Superior temporal gyrus (tissue), 1 donor: Measurements from ENCODE around the gene MALSU1.

Experiments used
- DNase-seq: peaks from one replicate; pipeline ENCODE4 v3.0.0-alpha.2; 2016; ENCODE audit errors: extremely low spot score

MALSU1 gene

DNA sequence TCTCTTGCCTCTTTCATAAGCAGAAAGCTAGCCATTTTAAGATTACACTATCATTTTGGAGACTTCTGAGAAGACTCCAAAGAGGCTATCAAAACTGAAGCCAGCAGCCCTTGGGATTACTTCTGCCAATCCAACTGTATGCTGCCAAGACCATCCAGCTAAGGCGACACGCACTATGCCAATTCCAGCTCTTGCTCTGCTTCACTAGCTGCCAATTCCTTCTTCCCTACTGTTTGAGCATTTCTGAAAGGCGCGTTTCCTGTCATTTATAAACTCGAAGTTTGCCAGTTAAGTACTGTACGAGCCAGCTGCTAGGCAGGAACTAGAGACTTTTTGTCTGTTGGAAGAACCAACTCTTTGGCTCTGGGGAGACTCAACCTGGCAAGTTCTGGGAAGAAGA is 36.5 kb downstream of the MALSU1 start:
- DNase-seq: no peak

DNA sequence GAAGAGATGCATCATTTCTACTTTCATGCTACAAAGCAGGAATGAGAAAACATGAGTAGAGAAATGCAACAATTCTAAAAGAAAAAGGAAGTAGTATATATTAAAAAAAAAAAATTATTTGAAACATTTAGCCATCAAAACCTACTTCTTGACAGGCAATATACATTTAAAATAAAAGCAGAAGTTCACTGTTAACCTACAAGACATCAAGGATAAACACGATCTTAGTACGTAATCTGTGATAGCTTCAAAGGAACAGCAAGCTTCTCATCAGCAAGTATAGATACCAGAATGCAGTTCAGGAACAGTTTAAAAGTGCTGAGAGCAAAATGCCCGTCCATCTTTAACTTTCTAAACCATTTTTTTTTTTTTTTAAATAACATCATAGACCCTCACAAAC is 36.9 kb downstream of the MALSU1 start:
- DNase-seq: no peak

DNA sequence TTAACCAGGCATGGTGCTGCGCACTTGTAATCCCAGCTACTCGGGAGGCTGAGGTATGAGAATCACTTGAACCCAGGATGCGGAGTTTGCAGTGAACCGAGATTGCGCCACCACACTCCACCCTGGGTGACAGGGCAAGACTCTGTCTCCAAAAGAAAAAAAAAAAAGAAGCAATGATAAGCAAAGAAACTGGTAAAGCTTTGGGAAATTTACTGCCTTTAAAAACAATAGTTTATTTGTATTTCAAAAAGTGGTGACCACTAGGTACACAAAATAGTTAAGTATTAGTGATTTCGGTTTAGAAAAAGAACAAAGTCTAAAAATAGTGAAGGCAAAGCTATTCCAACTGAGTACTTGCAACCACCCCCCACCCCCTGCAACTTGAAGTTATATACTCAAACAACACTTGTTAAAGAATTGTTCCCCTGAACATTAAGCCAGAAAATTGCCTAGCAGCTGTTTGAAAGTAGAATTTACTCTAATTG is 37.7 kb downstream of the MALSU1 start:
- DNase-seq: no peak

DNA sequence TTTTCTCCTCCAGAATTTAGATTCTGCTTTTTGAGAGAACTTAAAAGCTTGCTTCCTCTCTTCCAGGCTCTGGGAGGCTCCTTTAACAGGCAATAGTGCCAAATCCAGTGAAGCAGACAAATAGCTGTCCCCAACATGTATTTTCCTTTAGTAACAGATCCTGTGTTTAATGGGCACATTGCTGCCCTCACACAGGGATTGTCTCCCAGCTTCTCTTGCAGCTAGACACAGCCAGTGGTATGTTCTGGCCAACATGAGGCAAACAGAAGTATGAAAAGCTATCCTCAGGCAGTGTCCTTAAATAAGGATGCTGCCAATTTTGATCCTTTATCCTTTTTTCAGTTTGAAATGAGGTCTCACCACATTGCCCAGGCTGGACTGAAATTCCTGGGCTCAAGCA is 38.2 kb downstream of the MALSU1 start:
- no peak for DNase-seq

DNA sequence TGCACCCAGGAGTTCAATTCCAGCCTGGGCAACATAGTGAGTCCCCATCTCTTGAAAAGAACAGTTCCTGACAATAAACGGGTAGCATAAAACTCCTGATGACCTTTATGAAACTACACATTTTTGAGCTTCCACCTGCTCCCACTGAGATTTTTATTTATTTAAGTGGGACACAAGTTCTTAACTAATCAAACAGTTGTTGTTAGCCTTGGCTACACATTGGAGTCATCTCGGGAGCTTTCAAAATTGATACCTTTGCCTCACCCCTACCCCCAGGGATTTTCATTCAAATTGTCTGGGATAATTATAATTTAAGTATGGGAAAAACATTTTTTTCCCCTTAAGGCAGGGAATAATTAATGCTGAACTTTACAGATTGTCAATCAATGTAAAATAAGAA is 39.3 kb downstream of the MALSU1 start:
- no peak for DNase-seq

DNA sequence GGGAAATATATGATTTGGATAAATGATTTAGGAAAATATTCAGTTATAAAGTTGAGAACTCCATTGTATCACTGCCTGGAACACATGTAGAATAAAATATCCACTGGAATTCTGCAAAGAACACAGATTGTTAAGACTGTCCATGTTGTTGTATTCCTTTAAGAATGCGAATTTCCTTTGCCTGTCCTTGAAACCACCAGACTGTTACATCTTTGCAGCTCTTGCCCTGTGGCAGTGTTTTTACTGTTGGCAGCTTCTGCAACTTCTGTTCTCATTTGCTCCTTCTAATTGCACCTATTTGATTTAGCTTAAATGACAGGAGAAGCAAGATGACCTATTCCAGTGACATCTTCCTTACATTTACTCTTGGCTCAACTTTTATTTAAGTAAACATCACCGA is 39.7 kb downstream of the MALSU1 start:
- no peak for DNase-seq

DNA sequence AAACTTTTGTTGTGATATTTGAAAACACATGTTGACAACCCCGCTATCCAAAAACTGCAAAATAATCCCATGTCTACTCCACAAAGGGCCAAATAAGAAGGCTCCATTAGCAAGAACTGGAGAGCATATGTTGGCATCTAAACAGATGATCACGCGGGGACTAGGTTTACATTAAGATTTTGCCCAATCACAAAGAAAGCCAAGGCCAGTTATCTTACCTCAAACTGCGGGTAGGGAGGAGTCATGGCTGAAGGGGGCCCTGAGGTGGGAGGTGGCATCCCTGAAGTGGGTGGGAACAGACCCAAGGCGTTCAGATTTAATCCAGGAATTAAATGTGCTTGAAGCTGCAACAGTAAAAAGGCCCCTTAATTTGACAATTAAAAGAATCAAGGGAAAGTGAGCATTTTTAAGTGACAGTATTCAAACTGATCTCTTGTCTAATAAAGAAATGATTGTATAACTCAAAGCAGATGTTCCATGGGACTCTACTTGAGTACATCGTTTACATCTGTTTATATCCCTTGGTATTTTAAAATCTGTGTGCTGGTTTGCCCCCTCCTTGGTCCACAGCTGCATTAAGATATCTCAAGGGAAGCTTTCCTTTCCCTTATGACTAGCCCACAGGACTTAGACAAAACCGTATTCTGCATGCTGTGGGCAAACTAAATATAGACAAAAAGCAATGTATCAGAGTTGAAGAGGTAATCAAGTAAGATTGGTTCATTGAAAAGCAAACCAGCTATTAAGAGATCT is 42.9 kb downstream of the MALSU1 start:
- no peak for DNase-seq

DNA sequence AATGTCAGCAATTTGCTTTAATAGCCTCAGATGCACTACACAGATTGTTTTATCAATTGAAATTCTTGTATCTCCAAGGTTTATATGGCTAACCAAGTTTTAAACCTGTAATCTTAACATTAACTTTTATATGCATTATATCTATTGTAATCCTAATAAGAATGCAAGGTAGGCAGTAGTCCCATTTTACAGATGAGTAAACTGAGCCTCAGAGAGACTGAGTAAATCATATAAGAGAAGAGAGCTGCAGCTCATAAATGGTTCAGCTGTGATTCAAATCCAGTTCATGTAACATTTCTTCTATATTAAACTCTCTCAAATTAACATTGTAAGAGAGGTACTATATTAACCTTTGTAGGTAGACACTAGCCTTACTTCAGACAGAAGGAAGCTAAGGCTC is 44.0 kb downstream of the MALSU1 start:
- no peak for DNase-seq

DNA sequence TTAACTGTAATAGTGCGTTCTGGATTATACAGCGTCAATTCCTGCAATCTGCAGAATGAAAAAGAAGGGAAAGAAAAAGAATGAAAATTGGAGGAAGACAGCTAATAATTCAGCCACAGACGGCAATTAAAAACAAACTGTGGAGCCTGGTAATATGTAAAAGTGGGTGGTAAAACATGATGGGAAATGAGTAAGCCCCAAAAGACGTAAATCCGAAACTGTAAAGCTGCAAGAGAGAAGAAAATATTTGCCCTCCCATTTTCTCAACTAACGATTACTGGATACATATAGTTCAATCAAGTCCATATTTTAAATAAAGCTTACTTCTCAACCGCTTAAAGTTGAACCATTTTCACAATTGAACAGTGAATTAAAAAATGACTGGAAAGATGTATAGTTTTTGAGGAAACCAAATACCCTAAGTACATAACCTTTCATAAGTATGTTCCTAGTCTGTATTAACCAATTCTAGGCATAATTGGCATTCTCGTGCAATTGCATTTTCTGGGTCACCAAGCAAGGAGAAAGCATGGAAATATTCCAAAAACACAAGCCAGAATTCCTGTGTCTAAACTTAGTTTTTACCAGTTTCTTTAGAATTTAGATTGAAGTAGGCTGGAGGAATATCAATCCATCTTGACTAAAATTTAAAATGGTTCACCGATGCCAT is 44.8 kb downstream of the MALSU1 start:
- no peak for DNase-seq

DNA sequence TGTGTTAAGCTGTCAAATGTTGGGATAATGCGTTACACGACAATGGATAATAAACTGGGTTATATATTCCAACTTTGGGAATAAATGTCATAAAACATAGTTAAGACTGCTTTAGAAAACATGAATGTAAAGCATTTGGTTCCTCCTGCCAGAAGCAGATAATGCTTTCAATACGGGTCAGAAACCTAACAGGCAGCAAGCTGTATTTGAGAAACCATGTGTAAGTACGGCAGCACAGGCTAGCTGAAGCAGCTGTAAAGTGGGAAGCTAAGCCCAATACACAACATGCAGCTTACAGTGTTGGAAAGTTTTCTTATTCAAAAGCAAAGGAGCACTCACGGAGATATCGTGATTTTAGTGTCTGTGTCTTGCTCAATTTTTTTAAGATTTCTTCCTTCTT is 46.5 kb downstream of the MALSU1 start:
- DNase-seq: no peak

DNA sequence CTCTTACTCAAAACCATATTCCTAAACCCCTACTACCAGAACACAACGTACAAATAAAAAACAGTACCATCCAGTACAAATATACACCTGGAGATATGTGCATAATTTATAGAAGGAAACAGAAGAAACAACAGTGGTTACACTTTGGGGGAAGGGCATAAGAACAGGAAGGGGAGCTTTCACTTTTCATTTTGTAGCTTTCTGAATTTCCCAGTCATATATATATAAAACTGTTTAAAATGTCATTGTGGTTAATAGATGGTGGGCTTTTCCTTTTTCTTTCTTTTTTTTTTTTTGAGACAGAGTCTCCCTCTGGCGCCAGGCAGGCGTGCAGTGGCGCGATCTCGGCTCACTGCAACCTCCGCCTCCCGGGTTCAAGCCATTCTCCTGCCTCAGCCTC is 47.2 kb downstream of the MALSU1 start:
- no peak for DNase-seq

DNA sequence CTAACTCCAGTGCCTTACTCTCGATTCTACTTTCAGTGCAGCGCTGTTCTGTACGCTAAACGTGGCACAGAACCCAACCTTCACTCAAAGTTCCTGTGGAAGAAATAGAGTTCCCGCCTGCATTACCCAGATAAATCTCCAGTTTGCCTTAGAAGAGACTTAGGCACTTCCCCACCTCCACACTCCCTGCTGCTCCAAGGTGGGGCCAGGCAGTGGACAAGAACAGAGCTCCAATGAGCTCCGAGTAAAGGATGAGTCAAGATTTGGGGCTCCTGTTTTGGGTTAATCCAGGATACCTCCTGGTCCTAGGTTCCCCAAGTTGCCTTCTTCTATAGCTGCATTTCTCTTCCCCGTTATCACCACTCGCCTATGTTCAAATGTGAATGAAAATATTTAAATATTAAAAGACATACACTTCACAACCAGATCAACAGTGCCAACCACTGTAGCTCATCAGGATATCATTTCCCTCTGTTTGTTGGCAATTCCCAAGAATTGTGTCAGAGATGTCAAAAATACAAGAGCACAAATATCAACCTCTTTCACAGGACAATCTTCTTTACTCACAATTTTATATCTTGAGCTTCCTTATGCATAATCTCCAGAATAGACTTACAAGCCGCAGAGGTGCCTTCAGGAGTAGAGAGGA is 48.0 kb downstream of the MALSU1 start:
- no peak for DNase-seq

DNA sequence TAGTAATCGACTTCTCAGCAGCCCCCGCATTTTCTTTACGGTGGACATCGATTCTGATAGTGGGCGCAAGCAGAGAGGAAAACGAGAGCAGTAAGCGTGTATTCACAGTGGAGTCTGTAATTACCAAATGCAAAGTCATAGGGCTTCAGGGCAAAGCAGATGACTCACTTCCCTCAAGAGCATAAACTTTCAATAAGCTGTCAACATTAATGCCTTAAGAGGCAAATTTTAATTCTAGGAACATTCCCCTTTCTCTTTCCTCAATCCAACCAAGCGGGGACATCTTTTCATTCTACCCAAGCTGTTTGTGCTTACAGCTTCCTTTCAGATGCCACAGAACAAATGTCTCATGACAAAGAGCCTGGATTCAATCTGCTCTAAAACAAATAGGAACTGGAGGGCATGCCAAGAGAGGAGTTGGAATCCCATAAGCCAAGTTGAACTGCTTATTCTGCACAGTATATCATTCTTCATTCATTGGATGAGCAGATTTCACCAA is 48.6 kb downstream of the MALSU1 start:
- DNase-seq: no peak

DNA sequence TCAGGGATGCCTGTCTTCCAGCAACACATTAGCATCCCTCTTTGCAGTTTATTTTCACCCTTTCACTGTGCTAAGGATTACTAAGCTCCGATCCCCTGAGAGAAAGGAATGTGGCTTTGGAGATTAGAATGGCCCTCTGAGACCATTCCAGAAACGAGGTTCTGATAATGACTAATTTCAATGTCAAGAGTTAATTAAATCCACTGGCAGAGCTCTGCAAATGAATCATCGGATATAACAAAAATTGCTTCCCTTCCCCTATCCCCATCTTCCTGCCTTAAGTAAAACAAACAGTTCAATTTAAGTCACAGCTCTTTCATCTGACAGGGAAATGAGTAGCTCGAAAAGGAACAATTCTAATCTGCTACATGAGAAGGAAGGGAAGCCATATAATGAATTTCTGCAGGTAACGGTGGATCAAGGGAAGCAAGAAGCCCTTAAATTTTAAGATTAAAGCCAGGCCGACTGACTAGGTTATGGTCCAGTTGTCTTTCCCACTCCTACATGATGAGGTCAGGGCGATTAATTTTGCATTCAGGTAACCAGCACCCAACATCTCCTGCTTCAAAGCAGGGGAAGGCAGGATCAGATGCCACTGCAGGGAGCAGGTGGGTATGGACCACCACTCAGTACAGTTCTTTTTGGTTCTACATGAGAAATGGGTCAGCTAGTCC is 50.5 kb downstream of the MALSU1 start:
- DNase-seq: no peak

DNA sequence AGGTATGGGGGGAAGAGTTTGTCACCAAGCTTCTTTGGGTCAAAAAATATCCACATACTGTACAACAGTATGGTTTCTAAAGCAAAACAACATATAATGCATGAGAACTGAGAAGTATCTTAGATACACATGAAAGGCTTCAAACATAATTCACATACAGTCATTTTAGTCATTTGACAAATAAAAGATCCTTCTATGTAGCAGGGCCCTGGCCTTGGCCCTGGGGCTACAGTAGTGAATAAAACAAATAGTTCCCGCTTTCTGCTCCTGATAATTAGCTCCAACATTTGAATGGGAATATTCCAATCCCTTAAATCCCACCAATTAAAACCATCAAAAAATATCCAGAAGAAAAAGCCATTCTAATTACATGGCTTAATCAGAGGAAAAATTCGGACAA is 51.3 kb downstream of the MALSU1 start:
- no peak for DNase-seq

DNA sequence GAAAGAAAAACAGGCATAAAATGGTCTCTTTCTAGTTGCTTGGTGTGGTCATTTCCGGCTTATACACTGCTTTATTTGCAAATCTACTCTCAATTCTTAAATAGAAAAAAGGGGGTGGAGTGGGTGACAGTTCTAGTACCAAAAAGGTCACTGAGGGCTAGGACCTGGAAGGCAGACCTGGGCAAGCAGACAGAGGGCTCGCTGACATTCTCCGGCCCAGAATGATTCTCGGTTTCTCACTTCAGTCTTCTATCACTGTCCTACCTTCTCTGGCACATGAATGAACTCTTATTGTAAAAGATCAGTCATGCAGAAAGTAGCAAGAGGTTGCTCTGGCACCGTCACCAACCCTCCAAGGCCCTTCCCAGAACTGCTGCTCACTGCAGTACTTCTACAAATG is 54.0 kb downstream of the MALSU1 start:
- DNase-seq: no peak

DNA sequence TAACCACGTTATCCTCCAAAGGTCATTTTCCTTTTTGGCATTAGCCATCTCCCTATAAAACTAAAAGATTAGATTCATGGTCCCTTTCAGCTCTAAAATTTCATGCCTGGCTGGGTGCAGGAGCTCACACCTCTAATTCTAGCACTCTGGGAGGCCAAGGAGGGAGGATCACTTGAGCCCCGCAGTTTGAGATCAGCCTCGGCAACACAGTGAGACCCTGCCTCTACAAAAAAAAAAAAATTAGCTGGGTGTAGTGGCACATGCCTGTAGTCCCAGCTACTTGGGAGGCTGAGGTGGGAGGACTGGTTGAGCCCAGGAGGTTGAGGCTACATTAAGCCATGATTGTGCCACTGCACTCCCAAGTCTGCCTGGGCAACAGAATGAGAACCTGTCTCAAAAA is 57.0 kb downstream of the MALSU1 start:
- DNase-seq: no peak

DNA sequence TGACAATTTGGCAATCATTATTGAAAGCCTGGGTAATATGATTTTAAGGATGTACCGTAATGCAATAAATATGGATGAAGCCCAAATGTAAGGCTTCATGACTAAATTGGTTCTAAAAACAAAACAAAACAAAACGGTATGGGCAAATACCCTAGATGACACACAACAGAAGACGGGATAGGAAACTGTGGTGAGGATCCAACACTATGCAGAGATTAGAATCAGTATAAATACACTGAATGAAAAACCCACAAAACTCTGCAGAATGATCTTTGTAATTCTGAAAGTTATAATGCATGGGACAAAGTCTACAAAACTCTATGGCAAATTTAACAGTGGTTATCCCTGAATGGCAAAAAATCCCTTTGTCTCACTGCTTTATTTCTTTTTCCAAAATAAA is 57.6 kb downstream of the MALSU1 start:
- DNase-seq: no peak

DNA sequence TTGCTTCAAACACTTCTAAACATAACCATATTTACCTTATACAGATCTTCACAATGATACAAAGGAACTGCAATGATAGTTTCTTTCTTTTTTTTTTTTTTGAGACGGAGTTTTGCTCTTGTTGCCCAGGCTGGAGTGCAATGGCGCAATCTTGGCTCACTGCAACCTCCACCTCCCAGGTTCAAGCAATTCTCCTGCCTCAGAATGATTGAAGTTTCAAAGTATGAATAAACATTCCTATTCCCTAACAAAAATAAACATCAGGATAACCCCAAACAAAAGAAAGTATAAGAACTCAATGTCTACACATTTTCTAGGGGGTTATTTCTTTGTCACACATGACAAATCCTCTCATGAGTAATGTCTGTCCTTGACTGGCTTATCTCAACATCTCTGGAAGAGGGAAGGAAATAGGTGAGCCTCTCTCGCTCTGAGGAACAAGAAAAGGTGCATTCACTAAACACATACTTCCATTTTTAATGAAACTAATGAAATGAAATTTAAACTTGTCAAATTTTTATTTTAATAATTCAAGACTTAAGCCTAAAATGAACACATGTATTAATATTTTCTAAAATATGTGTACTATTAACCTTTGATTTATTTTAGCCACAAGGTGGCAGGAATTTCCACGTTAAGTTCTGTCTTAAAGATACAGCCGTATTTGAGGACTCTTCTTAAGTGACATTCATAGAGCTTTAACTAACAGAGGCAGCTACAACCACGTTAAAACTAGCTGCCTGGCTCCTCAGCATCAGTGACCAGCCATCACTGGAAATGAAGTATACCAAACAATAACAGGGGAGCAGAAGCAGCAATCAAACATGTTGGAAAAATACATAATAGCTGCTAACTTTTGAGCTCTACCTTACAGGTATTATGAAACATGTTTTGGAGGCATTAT is 58.3 kb downstream of the MALSU1 start:
- peak; percentile 36 for DNase-seq

DNA sequence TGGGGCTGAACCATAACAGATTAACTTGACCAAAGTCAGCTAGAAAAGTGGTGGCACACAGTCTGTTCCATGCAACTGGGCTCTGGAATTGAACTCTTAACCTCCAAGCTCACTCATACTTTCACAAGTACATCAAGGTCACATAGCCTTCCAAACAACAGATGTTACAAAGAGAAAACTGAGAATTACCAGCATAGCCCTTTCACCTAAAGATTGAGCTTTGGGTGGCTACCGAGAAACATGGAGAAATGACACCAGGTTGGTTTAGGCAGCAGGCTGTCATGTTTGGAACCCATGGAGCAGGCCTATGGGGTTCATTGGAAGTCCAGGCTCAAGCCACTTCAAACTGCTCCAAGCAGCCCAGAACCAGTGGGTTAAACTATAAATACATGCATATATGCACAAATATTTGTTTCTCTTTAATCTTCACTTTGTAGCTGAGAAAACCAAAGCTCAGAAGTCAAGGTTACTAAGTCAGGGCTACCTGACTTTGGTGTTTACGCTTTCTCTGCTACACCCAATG is 59.1 kb downstream of the MALSU1 start:
- DNase-seq: no peak
